Activated CD8-positive, alpha-beta memory T cell treated with anti-CD3 and anti-CD28 coated beads, Interleukin-2, amount 50 U/mL, for 4 hours (primary cell): ENCODE results near the gene PLD6.
"Not testable (repeated sequence)": the region's sequence is repeated elsewhere in the genome, so short reads cannot be mapped to it uniquely, and the experiment has no call there.

ENCODE experiments used
- DNase-seq: peaks from one replicate; pipeline ENCODE4 v3.0.0-alpha.2; 2020

The PLD6 gene

GRCh38 chr17:17206124-17206912 lies at the start of gene PLD6:
Gene PLD6 (minus strand): TSS chr17:17206333. CDS start chr17:17206286, 47 bp downstream.
- peak; percentile 96 for DNase-seq

- not testable (repeated sequence) for DNase-seq
Observed at GRCh38 chr17:17255689-17256088, 49.6 kb upstream of the PLD6 start.

DNA sequence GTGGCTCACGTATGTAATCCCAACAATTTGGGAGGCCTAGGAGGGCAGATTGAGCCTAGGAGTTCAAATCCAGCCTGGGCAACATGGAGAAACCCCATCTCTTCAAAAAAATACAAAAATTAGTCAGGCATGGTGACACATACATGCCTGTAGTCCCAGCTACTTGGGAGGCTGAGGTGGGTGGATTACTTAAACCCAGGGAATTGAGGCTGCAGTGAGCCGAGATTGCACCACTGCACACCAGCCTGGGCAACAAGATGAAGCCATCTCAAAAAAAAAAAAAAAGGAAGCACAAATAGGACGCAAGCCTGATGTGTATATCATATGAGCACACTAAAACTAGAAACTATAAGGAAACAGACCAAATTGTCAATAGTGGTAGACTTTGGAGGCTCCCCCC lies 47.9 kb upstream of the PLD6 start:
- DNase-seq: no peak

DNA sequence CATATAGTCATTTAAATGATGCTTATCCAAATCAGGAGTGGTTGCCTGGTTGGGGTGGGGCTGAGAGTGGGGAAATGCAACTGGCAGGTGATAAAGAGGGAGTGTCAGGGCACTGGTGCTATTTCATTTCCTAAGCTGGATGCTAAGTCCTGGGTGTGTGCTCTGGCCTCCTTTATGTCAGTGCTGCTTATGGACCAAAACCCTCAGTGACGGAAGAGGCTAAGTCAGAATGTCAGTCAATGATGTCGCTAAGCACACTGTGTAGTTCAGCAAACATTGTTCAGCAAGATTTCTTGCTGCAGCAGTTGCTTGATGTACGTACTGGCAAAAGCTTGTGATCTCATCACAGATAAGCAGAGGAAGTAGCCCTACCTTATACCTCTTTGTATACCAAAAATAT lies 47.3 kb upstream of the PLD6 start:
- no peak for DNase-seq

- DNase-seq: no peak
Observed at GRCh38 chr17:17252149-17252661, 46.1 kb upstream of the PLD6 start.

DNA sequence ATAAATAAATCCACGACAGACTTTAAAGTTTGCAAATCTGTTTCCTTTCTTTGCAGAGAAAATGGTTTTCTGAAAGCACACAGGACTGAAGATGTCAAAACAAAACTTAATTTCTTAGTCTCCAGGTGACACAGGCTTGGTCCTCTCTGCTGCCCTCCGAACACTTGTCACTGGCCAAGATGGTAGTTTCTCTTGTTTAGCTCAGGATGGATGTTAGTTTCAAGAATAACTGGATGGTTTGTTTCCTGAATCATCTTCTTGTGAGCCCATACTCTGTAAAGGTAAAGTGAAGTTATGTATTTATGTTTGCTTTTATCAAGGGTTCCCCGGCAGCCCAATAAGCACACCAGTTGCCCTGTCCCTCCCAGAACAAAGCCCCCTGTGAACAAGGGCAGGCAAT lies 40.7 kb upstream of the PLD6 start:
- DNase-seq: no peak

DNA sequence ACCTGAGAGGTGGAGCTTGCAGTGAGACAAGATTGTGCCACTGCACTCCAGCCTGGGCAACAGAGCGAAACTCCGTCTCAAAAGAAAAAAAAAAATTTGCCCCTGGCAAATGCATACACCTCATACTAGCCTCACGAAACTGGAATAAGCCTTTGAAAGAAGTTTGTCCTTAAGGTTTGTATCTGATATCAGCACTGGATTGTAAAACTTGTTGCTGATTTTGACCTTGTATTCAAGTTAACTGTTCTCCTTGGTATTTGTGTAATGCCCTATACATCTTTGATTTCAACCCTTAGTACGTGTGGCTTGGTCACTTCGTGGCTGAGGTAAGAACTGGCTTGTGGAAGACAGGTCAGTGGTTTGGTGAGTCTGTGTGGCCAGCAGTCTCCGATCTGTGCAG lies 37.0 kb upstream of the PLD6 start:
- DNase-seq: no peak

- no peak for DNase-seq
Observed at GRCh38 chr17:17242246-17242645, 36.1 kb upstream of the PLD6 start.

- no peak for DNase-seq
Observed at GRCh38 chr17:17241656-17242055, 35.5 kb upstream of the PLD6 start.

- no peak for DNase-seq
Observed at GRCh38 chr17:17239832-17240231, 33.7 kb upstream of the PLD6 start.

GRCh38 chr17:17237026-17237799 lies 31.1 kb upstream of the PLD6 start, which contains the start of gene FLCN:
Gene FLCN (minus strand): TSS chr17:17237168. CDS start chr17:17228137, 9,031 bp downstream.
- peak; percentile 90 for DNase-seq

- DNase-seq: no peak
Observed at GRCh38 chr17:17236295-17237025, 30.3 kb upstream of the PLD6 start.

GRCh38 chr17:17235212-17236174 lies 29.4 kb upstream of the PLD6 start:
- no peak for DNase-seq

- DNase-seq: no peak
Observed at GRCh38 chr17:17232303-17232621, 26.1 kb upstream of the PLD6 start.

DNA sequence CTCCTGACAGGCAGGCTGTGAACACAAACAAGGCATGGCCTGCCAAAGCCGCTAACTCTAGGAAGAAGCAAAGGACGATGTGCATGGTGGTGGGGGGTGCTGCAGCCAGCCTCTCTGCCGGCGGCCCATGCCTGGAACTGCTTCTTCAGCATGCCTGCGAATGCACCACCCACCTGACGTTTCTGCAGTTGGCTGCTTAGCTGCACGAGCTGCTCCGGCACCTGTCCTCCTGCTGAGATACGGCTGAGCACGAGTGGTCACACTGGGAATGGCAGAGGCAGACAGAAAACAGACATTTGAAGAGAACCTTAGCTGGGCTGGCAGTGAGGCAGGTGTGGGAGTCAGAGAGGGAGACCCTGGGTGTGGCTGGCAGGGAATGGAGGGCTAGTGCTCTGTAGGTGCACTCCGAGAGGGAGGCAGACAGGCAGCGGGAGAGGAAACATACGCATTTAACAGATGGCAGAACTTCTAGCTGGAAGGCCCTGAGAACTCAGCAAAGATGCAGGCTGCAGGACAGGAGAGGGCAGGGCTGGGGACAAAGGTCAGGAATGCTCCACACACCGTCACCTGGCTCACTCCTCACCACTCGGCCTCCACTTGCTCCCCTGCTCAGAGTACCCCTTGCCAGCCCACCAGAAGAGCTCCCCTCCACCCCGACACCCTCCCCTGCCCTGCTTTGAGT lies 25.6 kb upstream of the PLD6 start:
- no peak for DNase-seq

DNA sequence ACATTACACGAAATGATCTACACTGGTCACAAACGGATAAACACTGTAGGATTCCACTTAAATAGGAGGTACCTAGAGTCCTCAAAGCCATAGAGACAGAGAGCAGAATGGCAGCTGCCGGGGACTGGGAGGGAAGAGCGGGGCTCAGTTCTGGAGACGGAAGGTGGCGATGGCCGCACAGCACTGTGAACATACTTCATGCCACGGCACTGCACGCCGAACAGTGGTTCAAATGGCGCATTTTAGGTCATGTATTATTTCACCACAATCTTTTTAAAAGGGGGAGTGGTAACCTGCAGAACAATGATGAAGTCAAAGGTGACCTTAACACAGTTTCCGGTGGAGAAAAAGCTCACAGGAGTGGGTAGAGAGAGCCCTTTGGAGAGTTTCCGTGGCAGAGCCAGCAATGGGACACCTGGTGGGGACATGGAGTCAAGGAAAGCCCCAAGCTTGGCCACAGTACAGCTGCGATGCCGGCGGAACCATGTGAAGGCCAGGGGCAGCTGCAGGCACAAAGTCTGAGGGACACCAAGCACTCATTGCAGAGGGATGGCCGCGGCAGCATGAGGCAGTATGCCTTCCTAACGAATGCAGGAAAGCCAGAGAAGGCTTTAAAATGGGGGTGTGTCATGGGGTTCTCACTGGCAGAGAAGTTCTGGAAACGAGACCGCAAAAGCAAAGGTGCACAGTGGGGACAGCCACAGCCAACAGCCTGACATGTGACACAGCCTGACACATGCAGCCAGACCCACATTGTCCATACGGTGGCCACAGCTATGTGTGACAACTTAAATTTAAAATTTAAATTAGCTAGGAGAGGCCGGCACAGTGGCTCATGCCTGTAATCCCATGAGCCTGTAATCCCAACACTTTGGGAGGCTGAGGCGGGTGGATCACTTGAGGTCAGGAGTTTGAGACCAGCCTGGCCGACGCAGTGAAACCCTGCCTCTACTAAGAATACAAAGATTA lies 23.6 kb upstream of the PLD6 start:
- DNase-seq: no peak

DNA sequence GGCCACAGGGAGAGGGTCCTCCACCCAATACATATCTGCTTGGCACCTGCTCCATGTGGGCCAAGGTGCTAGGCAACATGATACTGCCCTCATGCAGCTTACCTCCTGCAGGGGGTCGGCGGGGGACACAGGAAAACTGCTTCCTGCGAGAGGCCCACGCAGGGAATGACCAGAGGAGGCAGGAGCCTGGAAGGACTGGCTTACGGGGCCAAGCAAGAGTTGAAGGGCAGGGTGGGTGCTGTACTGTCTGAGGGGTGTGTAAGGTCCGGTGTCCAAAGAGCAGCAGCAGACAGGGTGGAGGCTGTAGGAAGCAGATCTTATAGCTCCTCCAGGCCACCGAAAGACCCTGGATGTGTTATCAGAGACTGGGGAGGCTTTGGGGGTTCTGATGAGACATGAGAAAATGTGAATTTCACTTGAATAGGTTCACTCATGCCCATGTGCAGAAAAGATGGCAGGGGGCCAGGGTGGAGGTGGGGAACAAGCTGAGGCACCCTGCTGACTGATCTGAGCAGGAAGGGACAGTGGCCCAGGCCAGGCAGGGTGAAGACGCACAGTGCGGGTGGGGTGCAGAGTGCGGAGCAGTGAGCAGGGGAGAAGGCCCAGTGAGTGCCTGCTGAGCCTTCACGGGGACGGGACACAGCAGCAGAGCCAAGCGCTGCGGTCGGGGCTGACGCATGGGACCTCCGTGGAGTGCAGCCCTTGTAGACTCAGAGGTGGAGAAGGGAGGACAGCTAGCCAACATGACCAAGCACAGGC lies 22.6 kb upstream of the PLD6 start:
- DNase-seq: no peak

GRCh38 chr17:17227608-17228520 lies 21.7 kb upstream of the PLD6 start:
- DNase-seq: no peak
